ENCODE data around the gene TSFM. TPM values are rescaled to one million over a fixed set of nuclear protein-coding genes. Genes with fewer than 3 reads are reported as not detected.

The TSFM gene
- total RNA-seq, 2 donors from 2014 or later = 37.7 to 39.9 TPM

GRCh38 chr12:57811028-57811755 lies 28.6 kb downstream of the TSFM start:
- H3K4me3 Mint-ChIP-seq = no peak overlapping the region
- no peaks in the 10 kb centered on the region for H3K27me3 Mint-ChIP-seq (ENCODE audit: insufficient read depth)
- H3K9me3 ChIP-seq (ENCODE audit: control insufficient read depth, low read length) = no peaks in the 10 kb centered on the region
- DNase-seq = no peak
- H3K9ac ChIP-seq (ENCODE audit: extremely low read depth, low read length, poor library complexity, severe bottlenecking) = no peak overlapping the region
- H3K27ac ChIP-seq (ENCODE audit: low read depth, low read length) = no peak overlapping the region
- H3K4me3 ChIP-seq (ENCODE audit: low read length) = no peak overlapping the region
- no peak overlapping the region for H3K27ac Mint-ChIP-seq
- peaks cover under 1% of the 10 kb centered on the region for H3K4me1 Mint-ChIP-seq
- 92 to 95% methylated on average over 5 to 10 of the region's 10 CpGs for WGBS, 2 experiments (ENCODE audit: insufficient coverage in 1 of 2, insufficient read length in 1 of 2)
- peaks cover 11% of the 10 kb centered on the region for H3K36me3 Mint-ChIP-seq (ENCODE audit: low read depth)
- H3K27me3 ChIP-seq (ENCODE audit: control insufficient read depth, insufficient read depth, low read length, poor library complexity, severe bottlenecking) = no peaks in the 10 kb centered on the region
- no peaks in the 10 kb centered on the region for H3K4me1 ChIP-seq (ENCODE audit: control insufficient read depth, insufficient read depth, low read length)
- no peak for TF ChIP-seq CTCF (conservative IDR thresholded peaks at IDR 0.05)
- H3K36me3 ChIP-seq (ENCODE audit: control insufficient read depth, insufficient read depth, low read length) = peaks cover 14% of the 10 kb centered on the region
- no peaks in the 10 kb centered on the region for H3K9me3 Mint-ChIP-seq

- TF ChIP-seq CTCF (conservative IDR thresholded peaks at IDR 0.05) = no peak
- H3K36me3 Mint-ChIP-seq (ENCODE audit: low read depth) = peaks cover 7% of the 10 kb centered on the region
- Histone ChIP-seq H3K4me1 (ENCODE audit: control insufficient read depth, insufficient read depth, low read length) (no peaks in the 10 kb centered on the region), H3K27me3 (ENCODE audit: control insufficient read depth, insufficient read depth, low read length, poor library complexity, severe bottlenecking) (no peaks in the 10 kb centered on the region), H3K36me3 (ENCODE audit: control insufficient read depth, insufficient read depth, low read length) (peaks cover 8% of the 10 kb centered on the region), H3K27ac (ENCODE audit: low read depth, low read length) (no peak overlapping the region), H3K4me3 (ENCODE audit: low read length) (no peak overlapping the region), H3K9me3 (ENCODE audit: control insufficient read depth, low read length) (no peaks in the 10 kb centered on the region), H3K9ac (ENCODE audit: extremely low read depth, low read length, poor library complexity, severe bottlenecking) (no peak overlapping the region)
- H3K4me1 Mint-ChIP-seq = peaks cover 3% of the 10 kb centered on the region
- no peaks in the 10 kb centered on the region for H3K27me3 Mint-ChIP-seq (ENCODE audit: insufficient read depth)
- WGBS, 2 experiments (ENCODE audit: insufficient coverage in 1 of 2, insufficient read length in 1 of 2) = 89 to 93% methylated on average over 13 to 14 of the region's 14 CpGs
- no peak for DNase-seq
- H3K27ac Mint-ChIP-seq = no peak overlapping the region
- no peak overlapping the region for H3K4me3 Mint-ChIP-seq
- H3K9me3 Mint-ChIP-seq = no peaks in the 10 kb centered on the region
Observed at GRCh38 chr12:57813111-57813970, 30.8 kb downstream of the TSFM start.

GRCh38 chr12:57813971-57814772 lies 31.6 kb downstream of the TSFM start:
- Mint-ChIP-seq H3K27ac (no peak overlapping the region), H3K27me3 (ENCODE audit: insufficient read depth) (no peaks in the 10 kb centered on the region), H3K9me3 (no peaks in the 10 kb centered on the region), H3K4me1 (peaks cover 3% of the 10 kb centered on the region), H3K36me3 (ENCODE audit: low read depth) (peaks cover 2% of the 10 kb centered on the region), H3K4me3 (no peak overlapping the region)
- H3K36me3 ChIP-seq (ENCODE audit: control insufficient read depth, insufficient read depth, low read length) = peaks cover 16% of the 10 kb centered on the region
- peak; percentile 59 for DNase-seq
- no peak for TF ChIP-seq CTCF (conservative IDR thresholded peaks at IDR 0.05)
- H3K27me3 ChIP-seq (ENCODE audit: control insufficient read depth, insufficient read depth, low read length, poor library complexity, severe bottlenecking) = no peaks in the 10 kb centered on the region
- H3K9me3 ChIP-seq (ENCODE audit: control insufficient read depth, low read length) = no peaks in the 10 kb centered on the region
- no peak overlapping the region for H3K9ac ChIP-seq (ENCODE audit: extremely low read depth, low read length, poor library complexity, severe bottlenecking)
- H3K27ac ChIP-seq (ENCODE audit: low read depth, low read length) = no peak overlapping the region
- 91 to 93% methylated on average over 10 to 13 of the region's 17 CpGs for WGBS, 2 experiments (ENCODE audit: insufficient coverage in 1 of 2, insufficient read length in 1 of 2)
- no peak overlapping the region for H3K4me3 ChIP-seq (ENCODE audit: low read length)
- no peaks in the 10 kb centered on the region for H3K4me1 ChIP-seq (ENCODE audit: control insufficient read depth, insufficient read depth, low read length)

Data from endodermal cell (in vitro differentiated cells).